ENCODE measurements around the gene ANKRD36B.
"Not testable (repeated sequence)": the region's sequence is repeated elsewhere in the genome, so short reads cannot be mapped to it uniquely, and the experiment has no call there.

Gene ANKRD36B

GRCh38 chr2:97548536-97548935, 41.1 kb downstream of the ANKRD36B start:
- not testable (repeated sequence) for FAIRE-seq

- no peak for FAIRE-seq
Measured at GRCh38 chr2:97546711-97547110, 43.0 kb downstream of the ANKRD36B start.

- not testable (repeated sequence) for FAIRE-seq
Measured at GRCh38 chr2:97544911-97545310, 44.8 kb downstream of the ANKRD36B start.

- FAIRE-seq: not testable (repeated sequence)
Measured at GRCh38 chr2:97525904-97526303, 63.8 kb downstream of the ANKRD36B start.

GRCh38 chr2:97523816-97524215, 65.9 kb downstream of the ANKRD36B start:
- FAIRE-seq: not testable (repeated sequence)

- not testable (repeated sequence) for FAIRE-seq
Measured at GRCh38 chr2:97522916-97523555, 66.6 kb downstream of the ANKRD36B start.

GRCh38 chr2:97495651-97496050, 94.0 kb downstream of the ANKRD36B start:
- FAIRE-seq: not testable (repeated sequence)

GRCh38 chr2:97490141-97490540, 99.5 kb downstream of the ANKRD36B start:
- not testable (repeated sequence) for FAIRE-seq

All from endometrium (tissue), 2 donors.